Adrenal gland (tissue), 12 donors: ENCODE results near the gene TRAPPC3. TPM values are rescaled to one million over a fixed set of nuclear protein-coding genes. Genes with fewer than 3 reads are reported as not detected.

Source experiments
- DNase-seq, 7 donors: peaks; one replicate each; pipeline ENCODE4 v3.0.0-alpha.2; 2019 to 2020
- H3K27ac ChIP-seq, 5 donors: fragments of 200-600 bp; sonication (generic) in 4 of 5; 1 replicate in 3 of 5; 2 replicates in 2 of 5; pipeline versions ENCODE4 v1.5.1 to v1.8.0; 2016 to 2020; ENCODE audit warnings: mild to moderate bottlenecking in 1 of 5
- H3K27me3 ChIP-seq: fragments of 200-600 bp; 2 replicates; pipeline ENCODE4 v1.8.0; 2021
- H3K36me3 ChIP-seq, 2 donors: fragments of 200-600 bp; replicated peaks in 1 of 2; 1 replicate in 1 of 2; 2 replicates in 1 of 2; pipeline versions ENCODE4 v1.5.1 to v1.8.0; 2018 to 2022
- H3K4me1 ChIP-seq, 2 donors: fragments of 200-600 bp; replicated peaks in 1 of 2; 1 replicate in 1 of 2; 2 replicates in 1 of 2; pipeline versions ENCODE4 v1.5.1 to v1.8.0; 2018 to 2021
- H3K4me3 ChIP-seq, 4 donors: fragments of 200-600 bp; sonication (generic) in 3 of 4; one replicate each; pipeline ENCODE4 v1.5.1; 2016 to 2018
- H3K9me3 ChIP-seq, 3 donors: fragments of 200-600 bp; sonication (generic) in 1 of 3; replicated peaks in 1 of 3; 1 replicate in 2 of 3; 2 replicates in 1 of 3; pipeline versions ENCODE4 v1.5.1 to v1.8.0; 2016 to 2021
- CTCF ChIP-seq, 6 experiments: fragments of 450-650 bp in 4 of 6; fragments of 200-600 bp in 2 of 6; sonication (generic) in 1 of 6; IDR thresholded peaks; 1 replicate in 5 of 6; 2 replicates in 1 of 6; pipeline versions ENCODE4 v1.5.1 to v1.8.0; 2016 to 2021; ENCODE audit warnings: antibody characterized with exemption in 6 of 6, mild to moderate bottlenecking in 2 of 6, moderate library complexity in 1 of 6
- POLR2A ChIP-seq, 2 donors: fragments of 450-650 bp; IDR thresholded peaks; one replicate each; pipeline ENCODE4 v1.6.1; 2017; ENCODE audit warnings: antibody characterized with exemption in 2 of 2, mild to moderate bottlenecking in 2 of 2, moderate library complexity in 1 of 2
- WGBS, 4 donors: extraction: QIAGEN DNeasy Blood & Tissue Kit in 2 of 4; methylation state at CpG; one replicate each; pipeline versions ENCODE4 v1.1.5 to v1.1.7; 2013 to 2017; 5-methylcytosine and 5-hydroxymethylcytosine counted together
- intact Hi-C, 2 donors: fragments of 100-400 bp; cut with DNase I; formaldehyde crosslinking; loops; one replicate each; pipeline versions ENCODE4 v1.14.1 to v1.15.0; 2022 to 2023
- polyA plus RNA-seq, 3 donors: library from polyadenylated mRNA; stranded (reverse); fragments of 200-250 nt in 2 of 3; fragments of 350-450 nt in 1 of 3; fragmentation: Illumina TruSeq in 1 of 3; extraction: RNeasy Lipid Tissue Mini Kit (QIAGEN cat#74804) in 1 of 3; gene quantifications; one replicate each; pipeline ENCODE4 v1.2.3, GENCODE V29; 2013 to 2014
- total RNA-seq, 9 donors: library from RNA; depleted of rRNA in 4 of 9; stranded (reverse); fragments of >200 nt in 4 of 9; fragments of 120-200 nt in 1 of 9; fragmentation: NEBNext Ultra II Directional in 1 of 9; extraction: Animal tissue kit (Norgen Biotek cat#: 25700) in 1 of 9; gene quantifications; one replicate each; pipeline versions ENCODE4 v1.1.0 to v1.2.4, GENCODE V29; 2013 to 2023
- donor health status: healthy with polysubstance abuse.
- donor health status: Bipolar disorder and iron deficiency.
- donor health status: DM: yes; HTN: yes; CAD: no.
- donor health status: DM: no; HTN: no; CAD: no.
- donor health status: DM: no; HTN: no; CAD: no.
- donor health status: DM: yes; HTN: yes; CAD: no.

The TRAPPC3 gene
- total and polyA plus RNA-seq, 12 donors = 54.0 to 182 (median 114) TPM

GRCh38 chr1:36187800-36188593, 38.7 kb upstream of the TRAPPC3 start:
- peak overlapping the region in 4 of 5 donors; percentile 33 to 83 (median 73) for H3K27ac ChIP-seq
- H3K4me1 ChIP-seq = peaks cover 6 to 10% of the 10 kb centered on the region in 2 donors
- no peaks in the 10 kb centered on the region for H3K36me3 ChIP-seq
- intact Hi-C loops = loop anchor here (5.0 to 10.0 kb wide), 4 partner anchors 36 to 97 kb away; no protein-coding TSS in a partner anchor
- no peak overlapping the region for H3K4me3 ChIP-seq
- 4 to 12% (median 6%) methylated on average over 9 of the region's 9 CpGs for WGBS, 4 donors
- H3K27me3 ChIP-seq = no peaks in the 10 kb centered on the region
- peak; percentile 84 to 96 (median 91) for DNase-seq
- H3K9me3 ChIP-seq = no peaks in the 10 kb centered on the region
- TF ChIP-seq CTCF (IDR thresholded peaks at IDR 0.05) = peak; percentile 83 to 99 (median 96)
- TF ChIP-seq POLR2A (IDR thresholded peaks at IDR 0.05) = peak in 1 of 2 donors; percentile 20

- Histone ChIP-seq H3K9me3 (no peaks in the 10 kb centered on the region), H3K36me3 (peaks cover 0 to 29% of the 10 kb centered on the region in 2 donors), H3K4me3 (no peak overlapping the region), H3K27ac (no peak overlapping the region), H3K4me1 (peaks cover 6 to 10% of the 10 kb centered on the region in 2 donors), H3K27me3 (no peaks in the 10 kb centered on the region)
- TF ChIP-seq POLR2A (IDR thresholded peaks at IDR 0.05) (no peak), CTCF (IDR thresholded peaks at IDR 0.05) (no peak)
- peak in 1 of 7 donors; percentile 38 for DNase-seq
- WGBS, 4 donors = 75 to 81% (median 77%) methylated on average over 2 of the region's 2 CpGs
- intact Hi-C loops = loop anchor here (10.0 kb wide), 2 partner anchors 89 to 101 kb away; no protein-coding TSS in a partner anchor
Measured at GRCh38 chr1:36183309-36183856, 34.1 kb upstream of the TRAPPC3 start.

GRCh38 chr1:36182734-36183133, 33.4 kb upstream of the TRAPPC3 start:
- Histone ChIP-seq H3K4me3 (no peak overlapping the region), H3K4me1 (peaks cover 2 to 3% of the 10 kb centered on the region in 2 donors), H3K36me3 (peaks cover 0 to 36% of the 10 kb centered on the region in 2 donors), H3K27ac (no peak overlapping the region), H3K9me3 (no peaks in the 10 kb centered on the region), H3K27me3 (no peaks in the 10 kb centered on the region)
- 43 to 86% (median 77%) methylated on average over 2 of the region's 2 CpGs for WGBS, 4 donors
- DNase-seq = no peak
- intact Hi-C loops = loop anchor here (10.0 kb wide), 2 partner anchors 88 to 102 kb away; no protein-coding TSS in a partner anchor
- TF ChIP-seq POLR2A (IDR thresholded peaks at IDR 0.05) (no peak), CTCF (IDR thresholded peaks at IDR 0.05) (no peak)

GRCh38 chr1:36179220-36179600, 29.9 kb upstream of the TRAPPC3 start:
- no peaks in the 10 kb centered on the region for H3K9me3 ChIP-seq
- intact Hi-C loops = no loop called here
- H3K36me3 ChIP-seq = peaks cover 0 to 71% of the 10 kb centered on the region in 2 donors
- no peak overlapping the region for H3K27ac ChIP-seq
- TF ChIP-seq POLR2A (IDR thresholded peaks at IDR 0.05) (no peak), CTCF (IDR thresholded peaks at IDR 0.05) (no peak)
- no peak overlapping the region for H3K4me3 ChIP-seq
- DNase-seq = no peak
- WGBS, 4 donors = 87 to 91% (median 89%) methylated on average over 19 of the region's 19 CpGs
- H3K27me3 ChIP-seq = no peaks in the 10 kb centered on the region
- peaks cover 0 to 14% of the 10 kb centered on the region in 2 donors for H3K4me1 ChIP-seq
